HG03064 (cell line): ENCODE data around the gene SFXN4.
"Not testable (repeated sequence)": the region's sequence is repeated elsewhere in the genome, so short reads cannot be mapped to it uniquely, and the experiment has no call there.

Source experiments
- ATAC-seq: cut with Tn5 transposase; IDR thresholded peaks from one replicate; pipeline ENCODE4 v1.9.1; 2021; ENCODE audit warnings: low read depth; ENCODE audit not compliant: unreplicated experiment

The SFXN4 gene

GRCh38 chr10:119190954-119191785 is 25.7 kb upstream of the SFXN4 start:
- no peak for ATAC-seq

- ATAC-seq: no peak
Measured at GRCh38 chr10:119190353-119190752, 24.8 kb upstream of the SFXN4 start.

GRCh38 chr10:119189811-119190282 is 24.3 kb upstream of the SFXN4 start:
- no peak for ATAC-seq

GRCh38 chr10:119183664-119184412 is 18.3 kb upstream of the SFXN4 start:
- no peak for ATAC-seq

GRCh38 chr10:119180850-119181400 is 15.4 kb upstream of the SFXN4 start:
- not testable (repeated sequence) for ATAC-seq

GRCh38 chr10:119178372-119179119 is 13.0 kb upstream of the SFXN4 start, which contains the start of gene PRDX3:
Gene PRDX3, minus strand, starts transcription at chr10:119178812. Its CDS starts 22 bp downstream, at chr10:119178790.
- ATAC-seq: peak; percentile 91

- no peak for ATAC-seq
Measured at GRCh38 chr10:119177708-119178371, 12.3 kb upstream of the SFXN4 start.

GRCh38 chr10:119176166-119176565 is 10.7 kb upstream of the SFXN4 start:
- ATAC-seq: no peak

- no peak for ATAC-seq
Measured at GRCh38 chr10:119174109-119174508, 8.6 kb upstream of the SFXN4 start.

- ATAC-seq: no peak
Measured at GRCh38 chr10:119167041-119167440, 1.5 kb upstream of the SFXN4 start.

- no peak for ATAC-seq
Measured at GRCh38 chr10:119166564-119166963, 1.1 kb upstream of the SFXN4 start.

- no peak for ATAC-seq
Measured at GRCh38 chr10:119166118-119166500, 595 bp upstream of the SFXN4 start.

GRCh38 chr10:119162452-119163092 is 2.9 kb downstream of the SFXN4 start:
- ATAC-seq: no peak

- ATAC-seq: no peak
Measured at GRCh38 chr10:119161680-119162451, 3.6 kb downstream of the SFXN4 start.

GRCh38 chr10:119159332-119159731 is 6.2 kb downstream of the SFXN4 start:
- no peak for ATAC-seq

GRCh38 chr10:119153661-119154060 is 11.9 kb downstream of the SFXN4 start:
- no peak for ATAC-seq

GRCh38 chr10:119153041-119153440 is 12.5 kb downstream of the SFXN4 start:
- no peak for ATAC-seq

- not testable (repeated sequence) for ATAC-seq
Measured at GRCh38 chr10:119151601-119152000, 13.9 kb downstream of the SFXN4 start.

GRCh38 chr10:119149729-119150128 is 15.8 kb downstream of the SFXN4 start:
- ATAC-seq: no peak
